ENCODE measurements around the gene ARHGAP28.

Gene ARHGAP28

DNA sequence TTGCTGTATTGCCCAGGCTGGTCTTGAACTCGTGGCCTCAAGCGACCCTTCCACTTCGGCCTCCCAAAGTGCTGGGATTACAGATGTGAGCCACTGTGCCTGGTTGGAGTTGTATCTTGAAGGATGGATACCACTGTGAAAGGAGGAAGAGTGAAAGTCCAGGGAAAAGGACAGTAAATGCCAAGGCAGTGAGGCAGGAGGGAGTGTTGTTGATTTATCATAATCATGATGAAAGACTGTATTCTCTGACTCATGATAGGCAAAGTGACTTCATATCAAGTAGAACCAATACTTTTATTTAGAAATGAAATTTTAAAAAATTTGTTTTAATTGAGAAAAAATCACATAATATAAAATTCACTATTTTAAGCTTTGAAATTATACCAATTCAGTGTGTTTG is 162.3 kb downstream of the ARHGAP28 start:
- H3K36me3 ChIP-seq (ENCODE audit: control insufficient read depth, insufficient read depth, low read length, severe bottlenecking), result peaks cover 37% of the 10 kb centered on the region
- no peak overlapping the region for H3K9ac ChIP-seq (ENCODE audit: low read length)
- no peaks in the 10 kb centered on the region for H3K9me3 ChIP-seq (ENCODE audit: control insufficient read depth, low read length)
- no peak for DNase-seq (ENCODE audit: low read depth)
- H3K4me1 ChIP-seq (ENCODE audit: control insufficient read depth, insufficient read depth, low read length), result no peaks in the 10 kb centered on the region
- no peak overlapping the region for H3K4me3 ChIP-seq (ENCODE audit: low read length)
- H3K27me3 ChIP-seq (replicated peaks; ENCODE audit: control insufficient read depth, insufficient read depth, low read length), result no peaks in the 10 kb centered on the region

DNA sequence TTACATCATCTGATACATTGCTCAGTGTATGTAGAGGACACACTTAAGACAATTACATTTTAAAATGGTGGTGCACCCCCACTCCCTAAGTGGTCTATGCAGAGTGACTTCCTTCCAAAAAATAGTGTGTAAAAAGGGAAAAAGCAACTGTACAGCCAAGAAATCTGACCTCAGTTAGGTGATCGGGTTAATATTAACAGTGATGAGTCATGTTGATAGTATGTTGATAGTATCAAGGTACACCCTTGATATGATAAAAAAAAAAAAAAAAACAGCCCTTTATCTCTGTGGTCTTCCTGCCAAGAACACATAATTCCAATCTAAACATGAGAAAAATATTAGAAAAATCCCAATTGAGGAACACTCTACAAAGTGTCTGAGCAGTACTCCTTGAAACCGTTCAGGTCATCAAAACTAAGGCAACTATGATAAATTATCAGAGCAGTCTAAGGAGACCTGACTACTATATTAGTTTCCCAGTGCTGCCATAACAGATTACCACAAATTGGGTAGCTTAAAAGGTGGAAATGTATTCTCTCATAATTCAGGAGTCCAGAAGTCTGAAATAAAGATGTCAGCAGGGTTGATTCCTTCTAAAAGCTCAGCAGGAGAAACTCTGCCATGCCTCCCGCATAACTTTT is 171.9 kb downstream of the ARHGAP28 start:
- no peak overlapping the region for H3K4me3 ChIP-seq (ENCODE audit: low read length)
- no peak overlapping the region for H3K9ac ChIP-seq (ENCODE audit: low read length)
- peaks cover 30% of the 10 kb centered on the region for H3K36me3 ChIP-seq (ENCODE audit: control insufficient read depth, insufficient read depth, low read length, severe bottlenecking)
- H3K9me3 ChIP-seq (ENCODE audit: control insufficient read depth, low read length), result peaks cover 10% of the 10 kb centered on the region
- no peaks in the 10 kb centered on the region for H3K4me1 ChIP-seq (ENCODE audit: control insufficient read depth, insufficient read depth, low read length)
- H3K27me3 ChIP-seq (replicated peaks; ENCODE audit: control insufficient read depth, insufficient read depth, low read length), result no peaks in the 10 kb centered on the region
- DNase-seq (ENCODE audit: low read depth), result no peak

DNA sequence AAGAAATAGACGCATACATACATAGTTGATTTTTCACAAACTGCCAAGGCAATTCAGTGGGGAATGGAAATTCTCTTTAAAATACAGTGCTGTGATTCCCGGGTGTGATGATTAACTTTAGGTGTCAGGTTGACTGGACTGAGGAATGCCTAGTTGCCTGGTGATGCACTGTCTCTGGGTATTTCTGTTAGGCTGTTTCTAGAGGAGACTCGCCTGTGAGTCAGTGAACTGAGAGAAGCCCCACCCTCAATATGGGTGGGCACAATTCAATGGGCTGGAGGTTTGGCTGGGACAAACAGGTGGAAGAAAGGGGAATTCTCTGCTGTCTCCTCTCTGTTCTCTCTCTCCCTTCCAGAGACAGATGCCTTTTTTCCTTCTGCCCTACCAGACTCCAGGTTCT is 187.6 kb downstream of the ARHGAP28 start:
- Histone ChIP-seq H3K9ac (ENCODE audit: low read length) (no peak overlapping the region), H3K4me1 (ENCODE audit: control insufficient read depth, insufficient read depth, low read length) (no peaks in the 10 kb centered on the region), H3K9me3 (ENCODE audit: control insufficient read depth, low read length) (peaks cover 3% of the 10 kb centered on the region), H3K36me3 (ENCODE audit: control insufficient read depth, insufficient read depth, low read length, severe bottlenecking) (no peaks in the 10 kb centered on the region), H3K4me3 (ENCODE audit: low read length) (no peak overlapping the region), H3K27me3 (replicated peaks; ENCODE audit: control insufficient read depth, insufficient read depth, low read length) (no peaks in the 10 kb centered on the region)
- no peak for DNase-seq (ENCODE audit: low read depth)

DNA sequence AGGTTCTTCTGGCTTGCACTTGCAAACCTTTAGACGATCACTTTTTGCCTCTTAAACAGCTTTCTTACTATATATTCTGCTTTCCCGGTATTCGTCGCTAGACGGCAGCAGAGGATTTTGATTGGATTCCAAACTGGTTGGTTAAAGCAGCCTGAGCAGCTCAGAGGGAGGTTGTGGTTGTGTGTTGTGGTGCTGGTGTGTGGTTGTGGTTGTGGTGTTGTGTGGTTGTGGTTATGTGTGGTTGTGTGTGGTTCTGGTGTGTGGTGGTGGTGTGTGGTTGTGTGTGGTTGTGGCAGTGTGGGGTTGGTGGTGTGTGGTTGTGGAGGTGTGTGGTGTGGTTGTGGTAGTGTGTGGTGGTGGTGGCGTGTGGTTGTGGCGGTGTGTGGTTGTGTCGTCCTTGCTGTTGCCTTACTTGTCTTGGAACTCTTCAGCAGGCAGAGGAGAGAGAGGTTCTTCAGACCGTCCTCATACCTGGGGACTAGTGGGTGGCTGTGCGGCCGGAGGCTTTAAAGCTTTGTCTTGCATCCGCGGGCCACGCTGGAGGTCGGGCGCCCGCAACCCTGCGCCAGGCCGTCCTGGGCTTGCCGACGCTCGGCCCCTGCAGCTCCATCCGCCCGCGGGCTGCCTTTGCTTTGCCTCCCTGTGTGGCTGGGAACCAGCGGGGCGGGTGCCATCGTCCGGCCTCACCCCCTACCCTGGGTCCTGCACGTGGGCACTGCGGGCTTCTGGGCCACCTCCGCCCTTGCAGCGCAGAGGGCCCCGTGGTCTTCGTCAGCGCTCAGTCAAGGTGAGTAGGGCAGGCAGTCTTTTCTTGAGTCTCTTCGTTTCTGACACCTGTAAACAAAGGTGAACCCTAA is 190.8 kb downstream of the ARHGAP28 start:
- peaks cover 5% of the 10 kb centered on the region for H3K9me3 ChIP-seq (ENCODE audit: control insufficient read depth, low read length)
- no peaks in the 10 kb centered on the region for H3K36me3 ChIP-seq (ENCODE audit: control insufficient read depth, insufficient read depth, low read length, severe bottlenecking)
- no peaks in the 10 kb centered on the region for H3K4me1 ChIP-seq (ENCODE audit: control insufficient read depth, insufficient read depth, low read length)
- no peak overlapping the region for H3K9ac ChIP-seq (ENCODE audit: low read length)
- DNase-seq (ENCODE audit: low read depth), result peak; percentile 81
- H3K27me3 ChIP-seq (replicated peaks; ENCODE audit: control insufficient read depth, insufficient read depth, low read length), result no peaks in the 10 kb centered on the region
- H3K4me3 ChIP-seq (ENCODE audit: low read length), result no peak overlapping the region

DNA sequence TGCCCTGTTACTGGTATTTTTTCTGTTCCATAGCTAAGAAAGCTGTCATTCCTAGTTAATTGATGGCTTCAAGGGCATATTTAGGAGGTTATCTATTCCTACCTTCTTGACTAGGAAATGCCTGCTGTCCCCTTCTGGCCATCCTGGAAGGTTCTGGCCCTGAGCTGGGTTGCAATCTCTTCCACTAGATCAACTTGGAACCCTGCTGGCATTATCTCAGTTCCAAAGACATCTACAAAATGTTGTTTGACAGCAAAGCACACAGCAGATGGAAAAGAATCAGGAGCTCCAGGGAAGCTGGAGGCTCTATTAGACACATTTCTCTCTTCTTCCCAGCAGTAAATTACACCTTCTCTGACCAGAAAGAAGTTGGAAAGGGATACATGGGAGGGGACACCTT is 192.1 kb downstream of the ARHGAP28 start:
- Histone ChIP-seq H3K9ac (ENCODE audit: low read length) (no peak overlapping the region), H3K27me3 (replicated peaks; ENCODE audit: control insufficient read depth, insufficient read depth, low read length) (no peaks in the 10 kb centered on the region), H3K36me3 (ENCODE audit: control insufficient read depth, insufficient read depth, low read length, severe bottlenecking) (no peaks in the 10 kb centered on the region), H3K4me1 (ENCODE audit: control insufficient read depth, insufficient read depth, low read length) (no peaks in the 10 kb centered on the region), H3K9me3 (ENCODE audit: control insufficient read depth, low read length) (peaks cover 5% of the 10 kb centered on the region), H3K4me3 (ENCODE audit: low read length) (no peak overlapping the region)
- no peak for DNase-seq (ENCODE audit: low read depth)

DNA sequence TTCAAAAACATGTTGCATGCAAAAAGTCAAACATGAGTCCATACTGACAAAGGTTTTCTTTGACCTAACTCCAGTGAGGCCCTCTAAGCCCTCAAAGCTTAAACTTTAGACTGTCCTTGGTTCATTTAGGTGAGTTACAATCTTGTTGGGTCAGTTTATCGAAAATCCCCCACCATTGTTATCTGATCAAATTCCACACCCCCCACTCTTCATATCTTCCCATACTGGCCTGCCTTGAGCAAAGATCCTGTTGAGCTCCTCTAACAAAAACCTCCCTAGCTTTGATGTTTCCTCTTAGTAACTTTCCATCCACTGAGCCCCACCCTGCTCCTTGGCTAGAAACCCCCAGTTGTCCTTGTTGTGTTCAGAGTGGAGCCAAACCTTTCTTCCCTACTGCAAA is 193.7 kb downstream of the ARHGAP28 start:
- no peak overlapping the region for H3K9ac ChIP-seq (ENCODE audit: low read length)
- H3K9me3 ChIP-seq (ENCODE audit: control insufficient read depth, low read length), result peaks cover 2% of the 10 kb centered on the region
- H3K36me3 ChIP-seq (ENCODE audit: control insufficient read depth, insufficient read depth, low read length, severe bottlenecking), result no peaks in the 10 kb centered on the region
- no peak for DNase-seq (ENCODE audit: low read depth)
- H3K27me3 ChIP-seq (replicated peaks; ENCODE audit: control insufficient read depth, insufficient read depth, low read length), result no peaks in the 10 kb centered on the region
- H3K4me1 ChIP-seq (ENCODE audit: control insufficient read depth, insufficient read depth, low read length), result no peaks in the 10 kb centered on the region
- no peak overlapping the region for H3K4me3 ChIP-seq (ENCODE audit: low read length)

DNA sequence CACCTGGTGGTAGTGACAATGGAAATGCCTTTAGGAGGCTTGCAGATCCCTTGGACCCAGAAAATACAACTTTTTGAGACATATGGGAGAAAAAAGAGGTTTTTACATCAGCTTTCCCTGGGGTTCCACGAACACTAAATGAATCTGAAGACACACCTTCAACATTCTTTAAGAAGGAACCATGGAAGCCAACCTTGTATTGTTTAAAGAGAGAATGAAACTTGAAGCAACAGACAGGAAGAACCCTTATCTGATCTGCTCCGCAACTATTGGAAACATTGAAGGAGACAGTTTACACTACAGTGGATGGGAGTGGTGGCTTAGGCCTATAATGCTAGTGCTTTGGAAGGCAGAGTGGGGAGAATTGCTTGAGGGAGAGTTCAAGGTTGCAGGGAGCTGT is 197.6 kb downstream of the ARHGAP28 start:
- H3K4me1 ChIP-seq (ENCODE audit: control insufficient read depth, insufficient read depth, low read length), result no peaks in the 10 kb centered on the region
- no peak overlapping the region for H3K9ac ChIP-seq (ENCODE audit: low read length)
- H3K36me3 ChIP-seq (ENCODE audit: control insufficient read depth, insufficient read depth, low read length, severe bottlenecking), result no peaks in the 10 kb centered on the region
- peaks cover 2% of the 10 kb centered on the region for H3K9me3 ChIP-seq (ENCODE audit: control insufficient read depth, low read length)
- DNase-seq (ENCODE audit: low read depth), result no peak
- no peak overlapping the region for H3K4me3 ChIP-seq (ENCODE audit: low read length)
- H3K27me3 ChIP-seq (replicated peaks; ENCODE audit: control insufficient read depth, insufficient read depth, low read length), result peaks cover 7% of the 10 kb centered on the region

DNA sequence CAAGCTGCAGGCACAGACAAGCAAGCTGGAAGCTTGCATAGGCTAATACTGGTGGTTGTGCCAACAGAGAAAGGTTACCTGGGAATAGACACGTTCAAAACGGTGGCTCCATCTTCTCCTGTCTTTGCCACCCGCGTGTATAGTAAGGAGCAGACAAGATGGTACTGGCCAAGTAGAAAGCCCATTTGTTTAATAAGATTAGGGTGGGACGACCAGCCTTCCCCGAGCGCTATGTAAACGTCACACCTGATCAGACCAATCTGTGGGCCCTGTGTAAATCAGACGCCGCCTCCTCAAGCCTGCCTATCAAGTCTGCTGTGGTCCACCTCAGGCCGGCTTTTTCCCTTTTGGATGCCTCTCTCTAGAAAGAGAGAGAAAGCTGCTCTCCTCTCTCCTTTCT is 198.8 kb downstream of the ARHGAP28 start:
- H3K4me3 ChIP-seq (ENCODE audit: low read length), result no peak overlapping the region
- peaks cover 7% of the 10 kb centered on the region for H3K27me3 ChIP-seq (replicated peaks; ENCODE audit: control insufficient read depth, insufficient read depth, low read length)
- no peaks in the 10 kb centered on the region for H3K9me3 ChIP-seq (ENCODE audit: control insufficient read depth, low read length)
- H3K36me3 ChIP-seq (ENCODE audit: control insufficient read depth, insufficient read depth, low read length, severe bottlenecking), result no peaks in the 10 kb centered on the region
- DNase-seq (ENCODE audit: low read depth), result no peak
- no peaks in the 10 kb centered on the region for H3K4me1 ChIP-seq (ENCODE audit: control insufficient read depth, insufficient read depth, low read length)
- H3K9ac ChIP-seq (ENCODE audit: low read length), result no peak overlapping the region

DNA sequence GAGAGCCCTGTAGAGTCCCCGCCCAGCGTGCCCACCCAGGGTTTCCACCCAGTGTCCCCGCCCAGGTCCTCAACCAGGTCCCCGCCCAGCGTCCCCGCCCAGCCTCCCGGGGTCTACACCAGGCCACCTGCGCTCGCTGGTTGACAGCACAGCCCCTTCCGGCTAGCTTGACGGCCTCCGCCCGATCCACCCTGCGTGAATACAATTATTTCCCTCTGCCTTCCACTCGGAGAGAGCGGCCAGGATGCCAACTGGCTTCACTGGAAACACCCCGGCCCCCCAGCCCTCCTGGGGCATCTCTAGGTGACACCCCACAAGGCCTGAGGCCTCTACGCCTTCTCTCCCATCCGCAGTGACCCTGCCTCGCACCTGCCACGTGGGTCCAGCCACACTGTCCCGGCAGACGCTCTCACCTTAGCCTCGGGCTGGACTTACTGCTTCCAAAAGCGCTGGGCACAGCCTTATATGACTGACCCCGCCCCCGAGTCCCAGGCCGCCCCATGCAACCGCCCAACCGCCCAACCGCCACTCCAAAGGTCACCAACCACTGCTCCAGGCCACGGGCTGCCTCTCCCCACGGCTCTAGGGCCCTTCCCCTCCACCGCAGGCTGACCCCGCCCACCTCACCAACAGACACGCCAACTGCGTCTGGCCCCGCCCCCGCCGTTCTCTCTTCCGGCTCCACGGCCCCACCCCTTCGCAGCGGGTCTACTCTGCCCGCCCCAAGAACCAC is 200.0 kb downstream of the ARHGAP28 start:
- Histone ChIP-seq H3K4me1 (ENCODE audit: control insufficient read depth, insufficient read depth, low read length) (no peaks in the 10 kb centered on the region), H3K27me3 (replicated peaks; ENCODE audit: control insufficient read depth, insufficient read depth, low read length) (peaks cover 7% of the 10 kb centered on the region), H3K9ac (ENCODE audit: low read length) (no peak overlapping the region), H3K36me3 (ENCODE audit: control insufficient read depth, insufficient read depth, low read length, severe bottlenecking) (no peaks in the 10 kb centered on the region), H3K9me3 (ENCODE audit: control insufficient read depth, low read length) (no peaks in the 10 kb centered on the region), H3K4me3 (ENCODE audit: low read length) (no peak overlapping the region)
- DNase-seq (ENCODE audit: low read depth), result no peak

DNA sequence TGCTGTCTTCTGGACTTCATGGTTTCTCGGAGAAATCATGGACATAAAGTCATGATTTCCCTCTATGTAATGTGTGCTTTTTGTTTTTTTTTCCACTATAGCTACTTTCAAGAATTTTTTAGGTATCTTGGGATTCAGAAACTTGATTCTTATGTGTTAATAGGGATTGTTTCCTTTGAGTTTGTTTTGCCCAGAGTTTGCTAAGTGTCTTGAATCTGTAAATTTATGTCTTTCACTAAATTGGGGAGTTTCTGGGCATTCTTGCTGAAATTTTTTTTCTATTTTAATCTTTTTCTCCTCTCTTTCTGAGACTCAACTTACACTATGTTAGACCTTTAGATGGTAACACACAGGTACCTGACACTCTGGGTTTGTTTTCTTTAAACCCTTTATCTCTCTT is 205.3 kb downstream of the ARHGAP28 start:
- no peak overlapping the region for H3K4me3 ChIP-seq (ENCODE audit: low read length)
- no peak for DNase-seq (ENCODE audit: low read depth)
- H3K27me3 ChIP-seq (replicated peaks; ENCODE audit: control insufficient read depth, insufficient read depth, low read length), result peaks cover 7% of the 10 kb centered on the region
- H3K4me1 ChIP-seq (ENCODE audit: control insufficient read depth, insufficient read depth, low read length), result no peaks in the 10 kb centered on the region
- H3K36me3 ChIP-seq (ENCODE audit: control insufficient read depth, insufficient read depth, low read length, severe bottlenecking), result no peaks in the 10 kb centered on the region
- H3K9ac ChIP-seq (ENCODE audit: low read length), result no peak overlapping the region
- peaks cover 8% of the 10 kb centered on the region for H3K9me3 ChIP-seq (ENCODE audit: control insufficient read depth, low read length)

DNA sequence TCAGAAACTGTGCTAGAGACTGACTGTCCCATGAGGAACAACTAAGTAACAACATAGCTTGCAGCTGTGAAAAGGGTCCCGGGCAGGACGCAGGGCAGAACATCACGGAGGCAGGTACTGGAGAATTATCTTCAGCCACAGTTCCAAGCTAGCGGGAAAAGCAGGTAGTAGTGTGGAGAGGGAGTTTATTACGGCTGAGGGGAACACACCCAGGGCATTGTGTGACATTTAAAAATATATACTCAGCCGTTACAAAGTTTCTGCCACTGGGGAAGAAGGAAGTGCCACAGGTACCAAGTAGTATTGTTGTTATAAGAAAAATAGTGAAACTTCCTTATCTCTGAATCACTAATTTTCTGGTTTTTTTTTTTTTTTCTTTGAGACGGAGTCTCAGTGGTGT is 208.5 kb downstream of the ARHGAP28 start:
- peaks cover 8% of the 10 kb centered on the region for H3K9me3 ChIP-seq (ENCODE audit: control insufficient read depth, low read length)
- no peaks in the 10 kb centered on the region for H3K36me3 ChIP-seq (ENCODE audit: control insufficient read depth, insufficient read depth, low read length, severe bottlenecking)
- no peaks in the 10 kb centered on the region for H3K4me1 ChIP-seq (ENCODE audit: control insufficient read depth, insufficient read depth, low read length)
- no peaks in the 10 kb centered on the region for H3K27me3 ChIP-seq (replicated peaks; ENCODE audit: control insufficient read depth, insufficient read depth, low read length)
- H3K9ac ChIP-seq (ENCODE audit: low read length), result no peak overlapping the region
- no peak for DNase-seq (ENCODE audit: low read depth)
- H3K4me3 ChIP-seq (ENCODE audit: low read length), result no peak overlapping the region

Data from adipocyte (in vitro differentiated cells).